ENCODE results near the gene TMPO. TPM values are rescaled to one million over a fixed set of nuclear protein-coding genes. Genes with fewer than 3 reads are reported as not detected.

TMPO gene
- total and polyA plus RNA-seq, 2 experiments from 2014 or later, result 75.5 to 256 TPM

- Histone ChIP-seq H3K79me2 (replicated peaks; ENCODE audit: insufficient read depth) (peaks cover 50% of the 10 kb centered on the region), H3K27ac (ENCODE audit: low read depth) (peak overlapping the region; percentile 100), H3K4me3 (peak overlapping the region; percentile 96), H4K20me1 (replicated peaks; ENCODE audit: insufficient read depth) (peaks cover 19% of the 10 kb centered on the region), H3K9me2 (ENCODE audit: insufficient read depth) (no peaks in the 10 kb centered on the region), H3K4me2 (peak overlapping the region; percentile 73), H3K27me3 (ENCODE audit: insufficient read depth) (no peaks in the 10 kb centered on the region), H3K4me1 (ENCODE audit: insufficient read depth) (peaks cover 14% of the 10 kb centered on the region), H3K36me3 (ENCODE audit: insufficient read depth) (no peaks in the 10 kb centered on the region; the same call in 1 of the 2 replicates), H2AFZ (no peak overlapping the region), H3F3A (replicated peaks; ENCODE audit: low read depth) (peaks cover 6% of the 10 kb centered on the region)
- ATAC-seq, result no peak
- no peak for DNase-seq (ENCODE audit: low spot score)
- TF ChIP-seq POLR2AphosphoS5 (IDR thresholded peaks at IDR 0.05; ENCODE audit: low read depth) (no peak), EZH2 (IDR thresholded peaks at IDR 0.05; ENCODE audit: low read depth, unreplicated experiment) (no peak), JUNB (IDR thresholded peaks at IDR 0.05; ENCODE audit: unreplicated experiment) (no peak), STAT1 (IDR thresholded peaks at IDR 0.05; ENCODE audit: unreplicated experiment) (no peak), ZNF114 (CRISPR knock-in tag; IDR thresholded peaks at IDR 0.05) (no peak), EZH2phosphoT487 (IDR thresholded peaks at IDR 0.05; ENCODE audit: unreplicated experiment) (no peak), CTCF (conservative IDR thresholded peaks at IDR 0.05; ENCODE audit: low read depth in 2 of 2) (no peak), ETS1 (IDR thresholded peaks at IDR 0.05) (no peak), NANOG (IDR thresholded peaks at IDR 0.05; ENCODE audit: borderline replicate concordance) (no peak), CREB1 (CRISPR knock-in tag; IDR thresholded peaks at IDR 0.05; ENCODE audit: low read depth) (no peak), ZNF331 (CRISPR knock-in tag; IDR thresholded peaks at IDR 0.05; ENCODE audit: low read depth) (no peak), ZNF462 (CRISPR knock-in tag; IDR thresholded peaks at IDR 0.05) (no peak)
- TF ChIP-seq, protein P1, sequence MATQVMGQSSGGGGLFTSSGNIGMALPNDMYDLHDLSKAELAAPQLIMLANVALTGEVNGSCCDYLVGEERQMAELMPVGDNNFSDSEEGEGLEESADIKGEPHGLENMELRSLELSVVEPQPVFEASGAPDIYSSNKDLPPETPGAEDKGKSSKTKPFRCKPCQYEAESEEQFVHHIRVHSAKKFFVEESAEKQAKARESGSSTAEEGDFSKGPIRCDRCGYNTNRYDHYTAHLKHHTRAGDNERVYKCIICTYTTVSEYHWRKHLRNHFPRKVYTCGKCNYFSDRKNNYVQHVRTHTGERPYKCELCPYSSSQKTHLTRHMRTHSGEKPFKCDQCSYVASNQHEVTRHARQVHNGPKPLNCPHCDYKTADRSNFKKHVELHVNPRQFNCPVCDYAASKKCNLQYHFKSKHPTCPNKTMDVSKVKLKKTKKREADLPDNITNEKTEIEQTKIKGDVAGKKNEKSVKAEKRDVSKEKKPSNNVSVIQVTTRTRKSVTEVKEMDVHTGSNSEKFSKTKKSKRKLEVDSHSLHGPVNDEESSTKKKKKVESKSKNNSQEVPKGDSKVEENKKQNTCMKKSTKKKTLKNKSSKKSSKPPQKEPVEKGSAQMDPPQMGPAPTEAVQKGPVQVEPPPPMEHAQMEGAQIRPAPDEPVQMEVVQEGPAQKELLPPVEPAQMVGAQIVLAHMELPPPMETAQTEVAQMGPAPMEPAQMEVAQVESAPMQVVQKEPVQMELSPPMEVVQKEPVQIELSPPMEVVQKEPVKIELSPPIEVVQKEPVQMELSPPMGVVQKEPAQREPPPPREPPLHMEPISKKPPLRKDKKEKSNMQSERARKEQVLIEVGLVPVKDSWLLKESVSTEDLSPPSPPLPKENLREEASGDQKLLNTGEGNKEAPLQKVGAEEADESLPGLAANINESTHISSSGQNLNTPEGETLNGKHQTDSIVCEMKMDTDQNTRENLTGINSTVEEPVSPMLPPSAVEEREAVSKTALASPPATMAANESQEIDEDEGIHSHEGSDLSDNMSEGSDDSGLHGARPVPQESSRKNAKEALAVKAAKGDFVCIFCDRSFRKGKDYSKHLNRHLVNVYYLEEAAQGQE (IDR thresholded peaks at IDR 0.05; ENCODE audit: unreplicated experiment), result no peak
- H3K36me3 Mint-ChIP-seq (ENCODE audit: low read depth), result peaks cover 25% of the 10 kb centered on the region
- peaks cover 4% of the 10 kb centered on the region; the same call in 2 of the 3 replicates for H3K9me3 Mint-ChIP-seq
- H3K27ac Mint-ChIP-seq, result peak overlapping the region; percentile 100
- H3K27me3 Mint-ChIP-seq (ENCODE audit: insufficient read depth, low read depth, poor library complexity), result peaks cover 15% of the 10 kb centered on the region
- H3K4me1 Mint-ChIP-seq, result peaks cover 22% of the 10 kb centered on the region
- H3K4me3 Mint-ChIP-seq, result peak overlapping the region; percentile 97
Measured at GRCh38 chr12:98513379-98514322, 1.7 kb upstream of the TMPO start.

All from GM23338 (cell line).